Tibial nerve (tissue), 3 donors: Measurements from ENCODE around the gene KRTAP10-6.
"Not testable (repeated sequence)": the region's sequence is repeated elsewhere in the genome, so short reads cannot be mapped to it uniquely, and the experiment has no call there.

Source experiments
- CTCF ChIP-seq, 5 experiments: fragments of 200-600 bp in 3 of 5; fragments of 450-650 bp in 2 of 5; sonication (generic) in 3 of 5; IDR thresholded peaks; one replicate each; pipeline ENCODE4 v1.5.1; 2016 to 2019; ENCODE audit warnings: antibody characterized with exemption in 5 of 5, mild to moderate bottlenecking in 3 of 5, moderate library complexity in 2 of 5
- POLR2A ChIP-seq, 2 donors: fragments of 450-650 bp; IDR thresholded peaks; one replicate each; pipeline ENCODE4 v1.6.1; 2017; ENCODE audit warnings: antibody characterized with exemption in 2 of 2, mild to moderate bottlenecking in 2 of 2, moderate library complexity in 2 of 2

GRCh38 chr21:44637851-44638348 lies 45.6 kb upstream of the KRTAP10-6 start:
- not testable (repeated sequence) for TF ChIP-seq POLR2A, CTCF (IDR thresholded peaks at IDR 0.05)
